ENCODE data around the gene DHCR7.

DHCR7 gene

GRCh38 chr11:71386202-71386601, 62.0 kb downstream of the DHCR7 start:
- DNase-seq (ENCODE audit: low read depth, low spot score) = no peak

DNA sequence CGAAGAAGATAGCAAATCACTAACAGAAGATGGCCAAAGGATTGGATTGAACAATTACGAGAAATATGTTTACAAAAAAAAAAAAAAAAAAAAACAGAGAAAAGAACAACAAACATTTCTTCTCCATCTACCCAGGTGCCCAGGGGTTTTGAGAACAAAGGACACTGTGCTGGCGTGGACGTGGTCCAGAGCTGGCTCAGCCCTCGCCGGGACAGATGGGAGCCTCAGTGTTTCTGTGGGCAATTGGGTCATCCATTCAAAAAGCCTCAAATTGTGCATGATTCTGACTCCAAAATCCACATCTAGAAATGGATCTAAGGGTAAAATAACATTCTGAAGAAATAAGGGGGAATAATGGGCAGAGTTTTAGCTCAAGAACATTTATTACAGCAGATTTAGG, 63.1 kb downstream of the DHCR7 start:
- DNase-seq (ENCODE audit: low read depth, low spot score) = no peak

- DNase-seq (ENCODE audit: low read depth, low spot score) = no peak
Measured at GRCh38 chr11:71384561-71384960, 63.6 kb downstream of the DHCR7 start.
